Endothelial cell of umbilical vein (primary cell): ENCODE measurements around the gene CASKIN1. TPM values are rescaled to one million over a fixed set of nuclear protein-coding genes. Genes with fewer than 3 reads are reported as not detected.

ENCODE experiments used
- BruUV-seq: library from RNA; stranded (reverse); fragments of 400-500 nt; replicated peaks from 2 replicates; lab custom pipeline; 2021; lab: Mats Ljungman, UMichigan
- CTCF ChIA-PET: fragments of 300-600, 350-600 bp; sonication (Branson Sonifier 250); formaldehyde crosslinking; loops from one replicate; lab custom pipeline; 2021; ENCODE audit warnings: antibody characterized with exemption, inconsistent platforms; lab: Charles Lee
- POLR2A ChIA-PET: fragments of 300-600, 350-600 bp; sonication (Branson Sonifier 250); formaldehyde crosslinking; loops from one replicate; lab custom pipeline; 2021; ENCODE audit warnings: antibody characterized with exemption, inconsistent platforms; lab: Charles Lee
- DNase-seq: peaks from one replicate; pipeline ENCODE4 v3.0.0-alpha.2; 2011; ENCODE audit warnings: low read depth, low spot score
- FAIRE-seq: peaks from 2 replicates; lab custom pipeline; 2011; peaks lifted over from hg19 to GRCh38; lab: Jason Lieb, UNC
- H2AFZ ChIP-seq: 2 replicates; pipeline ENCODE4 v1.6.0; 2012; ENCODE audit warnings: low read depth, low read length, control low read depth, inconsistent platforms
- H3K27ac ChIP-seq: 2 replicates; pipeline ENCODE4 v1.5.1; 2011; ENCODE audit warnings: low read depth, mild to moderate bottlenecking, control low read depth, low read length, moderate library complexity; ENCODE audit not compliant: insufficient read depth
- H3K27me3 ChIP-seq, 2 experiments: 2 replicates each; pipeline versions ENCODE4 v1.6.0 to v1.6.1; 2011; ENCODE audit warnings: low read length in 2 of 2, mixed read lengths in 1 of 2; ENCODE audit not compliant: control insufficient read depth in 2 of 2, insufficient read depth in 2 of 2
- H3K36me3 ChIP-seq, 2 experiments: 2 replicates in 1 of 2; 3 replicates in 1 of 2; pipeline ENCODE4 v1.5.1; 2011; ENCODE audit warnings: low read length in 2 of 2, mild to moderate bottlenecking in 1 of 2, moderate library complexity in 1 of 2; ENCODE audit not compliant: control insufficient read depth in 2 of 2, insufficient read depth in 2 of 2; ENCODE audit errors: extremely low read depth in 1 of 2
- H3K4me1 ChIP-seq: 3 replicates; pipeline ENCODE4 v1.5.1; 2011; ENCODE audit warnings: mild to moderate bottlenecking, low read length; ENCODE audit not compliant: control insufficient read depth, insufficient read depth; ENCODE audit errors: extremely low read depth
- H3K4me2 ChIP-seq: 2 replicates; pipeline ENCODE4 v1.6.1; 2011; ENCODE audit warnings: low read length, control low read depth, mixed read lengths; ENCODE audit not compliant: insufficient read depth
- H3K4me3 ChIP-seq, 3 experiments: fragments of 200-600 bp in 1 of 3; sonication (generic), shearing (Covaris generic) in 1 of 3; replicated peaks in 1 of 3; 2 replicates each; pipeline ENCODE4 v1.5.1; 2011 to 2016; ENCODE audit warnings: control low read depth in 3 of 3, low read length in 3 of 3, mild to moderate bottlenecking in 2 of 3, inconsistent platforms in 1 of 3, low read depth in 1 of 3, moderate library complexity in 1 of 3; ENCODE audit not compliant: insufficient read depth in 1 of 3
- H3K79me2 ChIP-seq: 2 replicates; pipeline ENCODE4 v1.6.0; 2012; ENCODE audit warnings: low read length, inconsistent platforms; ENCODE audit not compliant: control insufficient read depth, insufficient read depth
- H3K9ac ChIP-seq: replicated peaks from 2 replicates; pipeline ENCODE3; 2011; ENCODE audit warnings: low read length, control low read depth; ENCODE audit not compliant: insufficient read depth; ENCODE audit errors: extremely low read depth
- H3K9me1 ChIP-seq: replicated peaks from 3 replicates; pipeline ENCODE4 v1.6.0; 2011; ENCODE audit warnings: mild to moderate bottlenecking, low read length; ENCODE audit not compliant: control insufficient read depth, insufficient read depth; ENCODE audit errors: extremely low read depth
- H3K9me3 ChIP-seq: replicated peaks from 2 replicates; pipeline ENCODE4 v1.5.1; 2012; ENCODE audit warnings: low read length, inconsistent platforms; ENCODE audit not compliant: control insufficient read depth, insufficient read depth
- H4K20me1 ChIP-seq: replicated peaks from 2 replicates; pipeline ENCODE3; 2011; ENCODE audit warnings: mild to moderate bottlenecking, low read length; ENCODE audit not compliant: control insufficient read depth, insufficient read depth; ENCODE audit errors: extremely low read depth
- EZH2 ChIP-seq: IDR thresholded peaks from 2 replicates; pipeline ENCODE4 v1.6.1; 2012; ENCODE audit warnings: borderline replicate concordance, low read depth, mild to moderate bottlenecking, moderate library complexity, low read length, inconsistent platforms; ENCODE audit not compliant: severe bottlenecking
- FOS ChIP-seq: IDR thresholded peaks from 2 replicates; pipeline ENCODE4 v1.6.1; 2011; ENCODE audit warnings: mild to moderate bottlenecking, low read length, moderate library complexity, borderline replicate concordance; ENCODE audit not compliant: insufficient read depth
- GATA2 ChIP-seq: IDR thresholded peaks from 2 replicates; pipeline ENCODE4 v1.7.0; 2011; ENCODE audit warnings: low read depth, mild to moderate bottlenecking, moderate library complexity, mixed read lengths, low read length; ENCODE audit not compliant: insufficient read length, insufficient read depth
- JUN ChIP-seq: IDR thresholded peaks from 2 replicates; pipeline ENCODE4 v1.6.1; 2011; ENCODE audit warnings: borderline replicate concordance, low read depth; ENCODE audit not compliant: insufficient read length, insufficient read depth
- MAX ChIP-seq: IDR thresholded peaks from 2 replicates; pipeline ENCODE4 v1.6.1; 2011; ENCODE audit not compliant: insufficient read depth, insufficient read length
- MYC ChIP-seq: IDR thresholded peaks from one replicate; pipeline ENCODE4 v1.6.1; 2011; ENCODE audit warnings: mild to moderate bottlenecking, low read depth, low read length
- POLR2A ChIP-seq: IDR thresholded peaks from 2 replicates; pipeline ENCODE4 v1.6.1; 2012; ENCODE audit warnings: low read depth, mild to moderate bottlenecking, control low read depth, low read length
- POLR2AphosphoS5 ChIP-seq: IDR thresholded peaks from 2 replicates; pipeline ENCODE4 v1.6.1; 2012; ENCODE audit warnings: low read depth, mild to moderate bottlenecking, control low read depth, low read length, moderate library complexity; ENCODE audit not compliant: insufficient read depth
- dilution Hi-C: fragments of 300-500 bp; cut with MboI; formaldehyde crosslinking; loops from one replicate; pipeline ENCODE4 v1.15.0; 2019; ENCODE audit warnings: low sequenced_read_pairs; ENCODE audit not compliant: extremely low pct_ligation_motif_present
- intact Hi-C: fragments of 100-400 bp; cut with micrococcal nuclease; formaldehyde crosslinking; loops from one replicate; pipeline ENCODE4 v1.10.0; 2022
- polyA plus RNA-seq, 4 experiments: library from polyadenylated mRNA; depleted of rRNA in 3 of 4; stranded (reverse) in 3 of 4; unstranded in 1 of 4; fragments of >200 nt; gene quantifications; 2 replicates each; pipeline versions ENCODE4 v1.2.1 to v1.2.3, GENCODE V29; 2011 to 2012; ENCODE audit warnings: missing spikeins in 1 of 4
- total RNA-seq: library from RNA; stranded (reverse); gene quantifications from 2 replicates; pipeline ENCODE4 v1.2.3, GENCODE V29; 2021
- TF ChIP-seq, protein P1 (sequence below), 2 donors: IDR thresholded peaks; 1 replicate in 1 of 2; 2 replicates in 1 of 2; pipeline ENCODE4 v1.5.1; 2011; ENCODE audit warnings: low read length in 2 of 2, mild to moderate bottlenecking in 2 of 2, moderate library complexity in 2 of 2, control low read depth in 1 of 2, inconsistent platforms in 1 of 2, low read depth in 1 of 2; ENCODE audit not compliant: insufficient read depth in 1 of 2; ENCODE audit errors: extremely low read depth in 1 of 2

The CASKIN1 gene
- total and polyA plus RNA-seq, 2 donors (not counting 3 experiments of a cell fraction or from before 2014, with no cell fraction given), result 0.11 to 0.58 TPM

DNA sequence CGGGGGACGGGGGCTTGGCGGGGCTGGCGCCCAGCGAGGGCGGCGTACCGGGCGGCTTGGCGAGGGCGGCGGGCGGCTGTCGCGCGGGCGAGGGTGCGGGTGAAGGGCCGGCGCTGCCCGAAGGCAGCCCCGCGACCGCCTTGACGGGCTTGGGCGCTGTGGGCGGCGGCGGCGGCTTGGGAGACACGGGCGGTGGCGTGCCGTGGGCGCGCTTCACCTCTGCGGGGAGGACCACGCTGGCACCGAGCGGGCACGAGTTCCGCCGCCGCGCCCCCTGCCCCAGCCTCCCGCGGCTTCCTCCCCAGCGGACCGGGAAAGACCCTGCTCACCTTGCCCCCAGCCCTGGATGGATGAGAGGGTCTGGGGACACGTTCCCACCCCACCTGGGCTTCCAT, 17.3 kb downstream of the CASKIN1 start:
- Histone ChIP-seq H3K9me1 (no peaks in the 10 kb centered on the region), H3K9ac (no peak overlapping the region), H4K20me1 (no peaks in the 10 kb centered on the region), H3K9me3 (no peaks in the 10 kb centered on the region), H3K4me3 (no peak overlapping the region), H2AFZ (no peak overlapping the region), H3K79me2 (peaks cover 1% of the 10 kb centered on the region), H3K27me3 (no peaks in the 10 kb centered on the region), H3K4me1 (no peaks in the 10 kb centered on the region), H3K27ac (no peak overlapping the region), H3K4me2 (no peak overlapping the region), H3K36me3 (peaks cover 16 to 27% of the 10 kb centered on the region in 2 experiments)
- ChIA-PET POLR2A (no interaction called here), CTCF (no interaction called here)
- DNase-seq, result no peak
- TF ChIP-seq FOS, result no peak
- no peak for TF ChIP-seq POLR2AphosphoS5
- no peak for TF ChIP-seq MYC
- no peak for TF ChIP-seq JUN
- no peak for TF ChIP-seq MAX
- TF ChIP-seq, protein P1, sequence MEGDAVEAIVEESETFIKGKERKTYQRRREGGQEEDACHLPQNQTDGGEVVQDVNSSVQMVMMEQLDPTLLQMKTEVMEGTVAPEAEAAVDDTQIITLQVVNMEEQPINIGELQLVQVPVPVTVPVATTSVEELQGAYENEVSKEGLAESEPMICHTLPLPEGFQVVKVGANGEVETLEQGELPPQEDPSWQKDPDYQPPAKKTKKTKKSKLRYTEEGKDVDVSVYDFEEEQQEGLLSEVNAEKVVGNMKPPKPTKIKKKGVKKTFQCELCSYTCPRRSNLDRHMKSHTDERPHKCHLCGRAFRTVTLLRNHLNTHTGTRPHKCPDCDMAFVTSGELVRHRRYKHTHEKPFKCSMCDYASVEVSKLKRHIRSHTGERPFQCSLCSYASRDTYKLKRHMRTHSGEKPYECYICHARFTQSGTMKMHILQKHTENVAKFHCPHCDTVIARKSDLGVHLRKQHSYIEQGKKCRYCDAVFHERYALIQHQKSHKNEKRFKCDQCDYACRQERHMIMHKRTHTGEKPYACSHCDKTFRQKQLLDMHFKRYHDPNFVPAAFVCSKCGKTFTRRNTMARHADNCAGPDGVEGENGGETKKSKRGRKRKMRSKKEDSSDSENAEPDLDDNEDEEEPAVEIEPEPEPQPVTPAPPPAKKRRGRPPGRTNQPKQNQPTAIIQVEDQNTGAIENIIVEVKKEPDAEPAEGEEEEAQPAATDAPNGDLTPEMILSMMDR (IDR thresholded peaks at IDR 0.05; ENCODE audit: extremely low read depth in 1 of 2, insufficient read depth in 1 of 2, low read depth in 1 of 2, low read length in 2 of 2), result no peak
- TF ChIP-seq EZH2, result no peak
- TF ChIP-seq POLR2A, result no peak
- TF ChIP-seq GATA2, result no peak
- FAIRE-seq, result no peak
- intact Hi-C loops (no loop called here), dilution Hi-C loops (no loop called here)
- no TSS peak for BruUV-seq
